SW480 (cell line): ENCODE measurements around the gene MED12.
A peak's percentile ranks its signal among the peaks of the same experiment; 100 is the strongest.

Experiments used
- DNase-seq: peaks from one replicate; pipeline ENCODE4 v3.0.0-alpha.2; 2016; ENCODE audit warnings: low spot score

MED12 gene

DNA sequence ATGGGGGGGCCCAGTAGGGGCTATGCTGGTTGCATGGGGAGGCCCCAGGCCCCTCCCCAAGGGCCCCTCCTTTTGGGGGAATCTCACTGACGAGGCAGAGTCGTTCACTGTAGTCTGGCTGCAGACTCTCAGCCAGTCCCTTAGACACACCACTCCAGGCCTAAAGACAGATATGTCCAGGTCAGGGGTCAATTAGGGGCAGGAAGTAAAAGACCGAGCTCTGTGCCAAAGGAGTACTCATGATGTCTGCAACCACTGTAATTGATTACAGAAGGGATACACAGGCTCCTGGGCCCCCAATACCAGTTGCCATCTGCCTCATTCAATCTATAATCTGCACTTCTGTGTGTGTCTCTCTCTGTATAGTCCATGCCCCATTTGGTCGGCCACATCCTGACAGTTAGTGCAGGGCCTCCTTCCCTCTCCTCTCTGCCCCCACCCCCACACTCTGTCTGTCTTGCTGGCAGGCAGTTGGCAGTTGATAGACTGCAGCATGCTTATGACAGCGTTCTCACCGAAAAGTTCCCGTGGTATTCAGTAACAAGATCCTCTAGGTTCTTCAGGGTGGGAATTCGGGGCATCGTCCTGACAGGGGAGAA, 10.5 kb upstream of the MED12 start:
- no peak for DNase-seq

- DNase-seq, result no peak
These were observed 9.3 kb upstream of the MED12 start for GRCh38 chrX:71109051-71109450.

DNA sequence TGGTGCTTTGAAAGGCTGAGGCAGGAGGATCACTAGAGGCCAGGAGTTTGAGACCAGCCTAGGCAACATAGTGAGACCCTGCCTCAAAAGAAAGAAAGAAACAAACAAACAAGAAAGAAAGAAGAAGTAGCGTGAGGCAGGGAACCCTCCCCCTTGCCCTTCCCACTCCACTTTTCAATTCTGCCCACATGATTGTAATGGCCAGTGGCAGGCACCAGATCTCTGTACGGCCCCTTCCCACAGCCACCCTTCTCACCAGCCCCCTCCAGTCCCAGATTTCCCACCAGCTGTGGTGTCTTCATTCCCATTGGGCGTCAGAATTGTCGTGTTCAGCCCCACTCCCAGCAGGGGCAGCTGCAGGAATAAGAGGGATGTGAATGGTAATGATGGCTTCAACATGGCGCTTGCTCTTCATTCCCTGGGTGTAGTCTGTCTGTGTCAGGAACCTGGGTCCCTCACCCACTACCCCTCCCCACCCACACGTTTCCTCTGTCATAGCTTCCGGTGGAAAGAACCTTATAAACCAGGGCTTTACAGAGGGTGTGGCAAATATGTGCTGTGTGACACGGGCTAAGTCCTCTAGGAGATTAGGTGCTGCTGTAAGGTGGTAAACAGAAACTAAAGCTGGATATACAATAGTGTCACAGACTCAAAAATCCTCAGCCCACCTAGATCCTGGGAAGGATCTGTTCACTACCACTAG, 7.1 kb upstream of the MED12 start, which contains the start of gene IL2RG:
Gene IL2RG (minus strand): TSS at position 437 of the 703 bp plus-strand sequence. CDS start 38 bp downstream, at position 399.
- peak; percentile 28 for DNase-seq

DNA sequence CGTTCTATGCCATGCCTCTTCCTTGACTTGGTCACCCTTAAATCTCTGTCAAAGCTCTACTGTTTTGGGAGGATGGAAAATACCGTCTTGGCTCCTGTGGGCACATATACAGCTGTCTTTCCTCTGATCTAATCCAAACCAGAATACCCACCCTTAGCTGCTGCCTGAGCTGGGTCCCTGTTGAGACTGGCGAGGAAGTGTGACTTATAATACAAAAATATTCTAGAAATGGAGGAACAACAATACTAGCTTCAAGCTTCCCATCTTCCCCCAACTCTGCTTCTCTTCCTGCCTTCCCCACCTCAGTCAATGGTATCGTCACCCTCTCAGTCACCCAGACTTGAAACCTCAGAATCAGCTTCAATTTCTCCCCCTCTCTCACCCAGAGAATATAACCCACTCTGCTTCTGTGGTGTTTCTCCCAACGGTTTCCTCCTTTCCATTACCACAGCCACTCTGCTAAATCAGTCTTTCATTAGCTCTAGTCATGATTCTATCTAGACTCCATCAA, 6.4 kb upstream of the MED12 start:
- DNase-seq, result no peak

DNA sequence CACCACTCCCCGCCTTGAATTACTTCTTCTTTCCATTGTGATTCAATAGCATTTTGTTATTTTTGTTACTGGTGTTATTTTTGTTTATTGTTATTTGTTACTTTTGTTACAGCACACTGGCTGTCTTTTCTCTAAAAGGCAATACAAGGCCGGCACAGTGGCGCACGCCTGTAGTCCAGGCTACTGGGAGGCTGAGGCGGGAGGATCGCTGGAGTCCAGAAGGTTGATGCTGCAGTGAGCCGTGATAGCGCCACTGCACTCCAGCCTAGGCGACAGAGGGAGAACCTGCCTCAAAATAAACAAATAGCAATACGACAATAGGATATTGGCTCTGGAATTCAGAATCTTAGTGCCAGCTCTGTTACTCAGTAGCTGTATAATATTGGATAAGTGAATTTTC, 1.0 kb upstream of the MED12 start:
- DNase-seq, result no peak

GRCh38 chrX:71118985-71119535, 664 bp downstream of the MED12 start:
- DNase-seq, result no peak

- no peak for DNase-seq
These were observed 9.9 kb downstream of the MED12 start for GRCh38 chrX:71128166-71128833.

GRCh38 chrX:71128915-71129765, 10.7 kb downstream of the MED12 start:
- peak; percentile 52 for DNase-seq

DNA sequence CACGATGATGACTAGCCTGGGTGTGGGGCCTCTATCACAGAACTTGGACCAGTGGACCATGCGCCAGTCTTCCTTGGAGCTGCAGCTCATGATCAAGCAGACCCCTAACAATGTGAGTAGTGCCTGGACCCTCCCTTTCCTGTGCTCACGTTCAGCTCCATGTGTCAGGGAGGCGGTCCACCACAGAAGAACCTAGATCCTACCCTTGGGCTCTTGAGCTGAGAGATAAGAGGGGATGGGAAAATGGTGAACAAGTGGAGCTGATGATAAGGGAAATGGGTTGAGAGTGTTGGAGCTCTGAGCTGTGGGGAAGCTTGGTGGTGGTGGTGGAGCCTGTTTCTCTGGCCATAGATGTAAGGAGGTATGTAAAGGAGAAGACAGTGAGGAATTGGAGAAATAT, 13.1 kb downstream of the MED12 start:
- DNase-seq, result no peak

- DNase-seq, result no peak
These were observed 22.0 kb downstream of the MED12 start for GRCh38 chrX:71140440-71140839.

- DNase-seq, result no peak
These were observed 25.1 kb downstream of the MED12 start for GRCh38 chrX:71143508-71143907.

DNA sequence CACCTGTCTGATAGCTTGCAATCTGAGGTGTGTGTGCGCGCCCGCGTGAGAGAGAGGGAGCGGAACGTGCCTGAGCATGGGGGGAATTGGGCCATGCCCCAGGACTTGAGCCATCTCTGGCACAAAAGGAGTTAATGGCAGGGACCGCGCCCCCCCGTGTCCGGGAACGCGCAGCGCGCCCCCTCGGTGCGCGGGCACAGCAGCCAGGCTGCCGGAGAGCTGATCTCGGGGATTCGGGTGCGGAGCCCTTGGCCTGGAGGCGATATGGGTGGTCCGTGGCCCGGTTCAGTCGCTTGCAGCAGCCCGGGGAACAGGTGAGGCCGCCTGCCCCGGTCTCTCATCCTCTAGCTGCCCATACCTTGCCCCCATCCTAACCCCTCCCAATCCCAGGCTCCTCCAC, 26.3 kb downstream of the MED12 start, which contains the start of gene NLGN3:
Gene NLGN3 (plus strand): TSS at position 191 of the 400 bp plus-strand sequence. CDS start 2,909 bp downstream, outside the sequence.
- no peak for DNase-seq

DNA sequence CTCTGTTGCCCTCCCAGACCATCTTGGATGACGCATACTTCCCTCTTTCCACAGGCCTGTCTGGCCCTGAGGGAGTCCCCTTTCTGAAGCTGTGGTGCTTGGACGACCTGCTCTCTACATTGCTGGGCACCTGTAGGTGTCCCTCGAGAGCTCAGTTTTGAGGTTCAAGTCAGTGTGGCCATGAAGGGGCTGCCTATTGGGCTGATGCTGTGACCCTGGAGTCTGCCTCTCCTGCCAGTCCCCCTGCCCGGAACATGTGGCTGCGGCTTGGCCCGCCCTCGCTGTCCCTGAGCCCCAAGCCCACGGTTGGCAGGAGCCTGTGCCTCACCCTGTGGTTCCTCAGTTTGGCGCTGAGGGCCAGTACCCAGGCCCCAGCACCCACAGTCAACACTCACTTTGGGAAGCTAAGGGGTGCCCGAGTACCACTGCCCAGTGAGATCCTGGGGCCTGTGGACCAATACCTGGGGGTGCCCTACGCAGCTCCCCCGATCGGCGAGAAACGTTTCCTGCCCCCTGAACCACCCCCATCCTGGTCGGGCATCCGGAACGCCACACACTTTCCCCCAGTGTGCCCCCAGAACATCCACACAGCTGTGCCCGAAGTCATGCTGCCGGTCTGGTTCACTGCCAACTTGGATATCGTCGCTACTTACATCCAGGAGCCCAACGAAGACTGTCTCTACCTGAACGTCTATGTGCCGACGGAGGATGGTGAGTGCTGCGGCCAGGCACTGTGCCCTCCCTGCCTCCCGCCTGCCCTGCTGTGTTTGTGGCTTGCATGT, 29.3 kb downstream of the MED12 start:
- no peak for DNase-seq

GRCh38 chrX:71148278-71148663, 29.9 kb downstream of the MED12 start:
- no peak for DNase-seq

DNA sequence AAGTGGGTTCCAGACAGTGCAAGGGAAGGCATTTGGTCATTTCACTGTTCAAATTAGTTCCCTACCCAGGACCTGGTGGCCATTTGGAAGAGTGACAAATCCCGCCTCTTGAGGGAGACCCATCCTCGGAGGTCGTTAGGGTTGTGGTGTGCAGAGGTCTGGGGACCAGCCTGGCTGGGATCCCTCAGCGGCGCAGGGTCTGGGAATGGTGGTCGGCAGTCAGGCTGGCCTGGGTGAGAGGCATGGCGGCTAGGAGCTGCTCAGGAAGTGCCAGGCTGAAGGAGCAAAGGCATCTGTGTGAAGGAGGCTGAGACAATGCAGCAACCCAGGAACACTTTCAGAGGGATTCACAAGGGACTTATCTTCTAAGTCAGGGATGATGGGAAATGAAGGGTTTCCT, 33.0 kb downstream of the MED12 start:
- DNase-seq, result no peak

GRCh38 chrX:71154196-71154595, 35.8 kb downstream of the MED12 start:
- DNase-seq, result no peak

GRCh38 chrX:71154641-71155040, 36.2 kb downstream of the MED12 start:
- DNase-seq, result no peak

DNA sequence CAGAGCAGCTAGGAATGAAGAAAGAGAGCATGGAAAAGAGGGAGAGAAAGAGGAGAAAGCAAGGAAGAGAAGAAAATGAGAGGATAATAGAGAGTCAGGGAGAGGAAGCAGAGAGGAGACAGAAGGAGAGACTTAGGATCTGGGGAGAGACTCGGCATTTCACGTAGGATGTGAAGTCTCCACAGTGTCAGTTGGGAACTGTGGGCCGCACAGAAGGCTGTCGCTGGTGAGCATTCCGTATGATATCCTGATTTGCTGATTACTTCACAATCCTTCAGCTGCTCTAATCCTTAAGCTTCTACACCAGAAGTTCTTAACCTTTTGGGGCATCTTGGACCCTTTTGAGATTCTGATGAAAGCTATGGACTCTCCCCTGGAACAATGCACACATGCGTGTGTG, 40.2 kb downstream of the MED12 start:
- no peak for DNase-seq

- no peak for DNase-seq
These were observed 40.9 kb downstream of the MED12 start for GRCh38 chrX:71159335-71159734.

DNA sequence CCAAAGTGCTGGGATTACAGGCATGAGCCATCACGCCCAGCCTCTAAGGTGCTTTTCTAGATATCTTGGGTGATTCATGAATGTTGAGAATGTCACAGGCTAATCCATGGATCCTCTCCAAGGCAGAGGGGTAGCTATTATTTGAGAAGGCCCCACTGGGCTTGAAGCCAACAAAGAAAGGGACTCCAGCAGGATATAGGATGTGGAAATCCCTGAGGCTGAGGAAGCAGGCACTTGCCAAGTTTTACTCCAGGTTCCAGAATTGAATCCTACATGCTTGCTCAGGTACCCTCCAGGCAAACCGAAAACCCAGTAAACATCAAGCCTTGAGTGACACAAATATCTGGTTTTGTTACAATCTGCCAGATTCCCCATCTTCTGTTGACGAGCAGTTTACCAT, 42.1 kb downstream of the MED12 start:
- no peak for DNase-seq

- no peak for DNase-seq
These were observed 44.6 kb downstream of the MED12 start for GRCh38 chrX:71162981-71163380.
